KG1 (cell line): ENCODE data around the gene UBE2D1.

ENCODE experiments used
- DNase-seq: peaks from one replicate; lab custom pipeline; 2025; lab: John Stamatoyannopoulos, UW

Gene UBE2D1

GRCh38 chr10:58341422-58341821 lies 6.6 kb downstream of the UBE2D1 start:
- no peak for DNase-seq

DNA sequence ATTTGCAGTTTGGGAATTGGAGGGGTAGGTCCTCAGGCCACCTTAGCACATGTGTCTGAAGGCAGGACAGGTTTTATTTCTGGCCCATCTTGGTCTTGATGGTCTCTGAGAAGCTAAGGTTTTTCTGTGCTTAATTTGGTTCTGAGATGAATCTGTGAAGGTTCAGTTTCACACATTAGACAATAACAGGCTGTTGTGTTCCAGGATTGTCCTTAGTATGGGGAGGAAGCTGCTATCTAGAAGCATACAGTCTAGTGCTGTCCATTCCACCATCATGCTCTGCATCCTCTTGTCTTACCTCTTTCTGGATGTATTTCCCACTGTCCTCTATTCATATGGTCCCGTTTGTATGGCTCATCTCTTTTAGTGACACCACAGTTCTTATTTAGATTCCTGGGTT lies 7.1 kb downstream of the UBE2D1 start:
- no peak for DNase-seq

DNA sequence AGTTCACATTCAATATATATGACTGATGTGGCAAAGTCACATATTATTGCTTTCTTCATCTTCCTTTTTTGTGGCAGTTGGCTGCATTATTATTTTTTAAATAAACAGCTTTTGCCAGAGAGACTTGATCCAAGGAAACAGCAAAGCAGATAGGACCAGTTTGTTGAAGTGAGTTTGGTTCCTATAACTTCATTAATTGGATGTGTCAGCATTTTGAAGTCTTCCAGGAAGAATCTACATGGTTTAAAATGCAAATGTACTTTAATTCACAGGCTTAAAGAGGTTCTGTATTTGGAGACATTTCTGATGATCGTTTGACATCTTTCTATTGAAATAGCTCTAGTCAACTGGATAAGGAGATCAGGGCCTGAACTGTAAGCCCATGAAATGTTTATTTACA lies 13.2 kb downstream of the UBE2D1 start:
- DNase-seq: no peak

- no peak for DNase-seq
These were observed 13.8 kb downstream of the UBE2D1 start for GRCh38 chr10:58348571-58349033.

DNA sequence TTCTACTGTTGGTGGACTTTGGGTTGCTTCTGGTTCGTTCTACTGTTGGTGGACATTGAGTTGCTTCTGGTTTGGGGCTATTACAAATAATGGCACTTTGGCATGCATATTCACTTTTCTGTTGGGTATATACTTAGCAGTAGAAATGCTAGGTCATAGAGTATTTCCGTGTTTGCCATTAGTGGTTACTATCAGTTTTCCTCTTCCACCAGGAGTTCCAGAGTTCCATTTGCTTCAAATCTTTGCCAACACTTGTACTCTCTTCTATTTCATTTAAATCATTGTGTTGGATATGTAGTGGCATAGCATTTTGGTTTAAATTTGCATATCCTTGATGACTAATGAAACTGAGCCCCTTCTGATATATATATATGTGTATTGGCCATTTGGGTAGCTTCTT lies 15.2 kb downstream of the UBE2D1 start:
- DNase-seq: no peak

GRCh38 chr10:58350619-58351323 lies 16.0 kb downstream of the UBE2D1 start:
- DNase-seq: no peak

DNA sequence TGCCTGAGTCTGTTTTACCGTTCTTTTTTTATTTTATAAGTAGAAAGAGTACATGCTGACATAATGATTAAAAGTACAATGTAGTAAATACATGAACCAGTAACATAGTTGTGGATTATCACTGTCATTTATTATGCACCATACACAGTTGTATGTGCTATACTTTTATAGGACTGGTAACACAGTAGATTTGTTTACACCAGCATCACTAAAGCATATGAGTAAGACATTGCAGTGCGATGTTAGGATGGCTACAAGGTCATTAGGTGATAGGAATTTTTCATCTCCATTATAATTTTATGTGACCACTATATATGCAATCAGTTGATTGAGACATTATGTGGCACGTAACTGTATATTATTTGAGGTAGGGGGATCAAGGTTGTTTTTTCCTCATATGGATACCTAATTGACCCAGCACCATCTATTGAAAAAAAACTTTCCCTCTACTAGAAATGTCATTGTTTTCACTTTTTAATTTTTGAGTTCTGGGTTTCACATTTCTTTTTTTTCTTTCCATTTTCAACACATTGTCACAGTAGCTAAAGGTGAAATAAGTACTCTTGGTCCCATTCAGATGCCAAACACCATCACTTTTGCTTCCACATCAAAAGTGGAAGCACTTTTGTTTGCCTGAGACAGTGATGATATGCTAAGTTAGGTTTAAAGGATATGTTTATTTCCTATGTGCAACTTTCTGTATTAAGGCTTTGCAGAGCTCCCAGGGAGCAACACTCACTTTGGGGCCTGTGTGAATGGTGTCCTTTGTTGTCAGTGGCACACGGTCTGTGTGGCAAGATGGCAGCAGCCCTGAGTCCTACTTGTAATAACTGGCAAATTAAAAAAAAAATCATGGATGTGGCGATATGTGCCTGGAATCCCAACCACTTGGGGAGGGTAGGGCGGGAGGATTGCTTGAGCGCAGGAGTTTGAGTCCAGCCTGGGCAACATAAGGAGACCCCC lies 17.1 kb downstream of the UBE2D1 start:
- no peak for DNase-seq

DNA sequence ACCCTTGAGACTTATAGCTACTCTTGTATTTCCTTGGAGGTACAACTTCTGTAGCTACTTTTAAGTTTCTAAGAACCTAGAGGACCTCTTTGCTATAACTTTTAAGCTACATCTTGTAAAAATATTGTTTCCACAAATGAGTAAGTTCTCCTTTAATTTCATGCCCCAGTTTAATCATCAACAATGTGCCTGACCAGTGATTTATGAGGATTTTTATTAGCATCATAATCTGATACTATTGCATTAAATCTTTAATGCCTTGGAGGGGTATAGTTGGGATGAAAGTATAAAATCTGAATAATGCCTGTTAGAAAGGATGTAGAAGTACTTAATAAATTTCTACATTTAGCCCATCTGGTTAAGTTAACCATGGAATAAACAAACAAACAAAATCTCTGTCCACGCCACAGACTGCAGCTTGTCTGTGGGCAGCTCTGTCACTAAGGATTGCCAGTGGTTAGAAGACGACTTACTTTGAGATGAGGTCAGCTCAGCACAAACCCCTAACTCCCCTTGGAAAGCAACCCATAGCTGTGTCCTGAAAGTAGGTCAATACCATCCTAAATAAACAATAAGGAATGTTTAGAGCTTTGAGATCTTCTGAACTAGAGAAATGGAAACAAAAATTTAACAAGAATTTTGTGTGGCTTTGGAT lies 18.3 kb downstream of the UBE2D1 start:
- DNase-seq: no peak

DNA sequence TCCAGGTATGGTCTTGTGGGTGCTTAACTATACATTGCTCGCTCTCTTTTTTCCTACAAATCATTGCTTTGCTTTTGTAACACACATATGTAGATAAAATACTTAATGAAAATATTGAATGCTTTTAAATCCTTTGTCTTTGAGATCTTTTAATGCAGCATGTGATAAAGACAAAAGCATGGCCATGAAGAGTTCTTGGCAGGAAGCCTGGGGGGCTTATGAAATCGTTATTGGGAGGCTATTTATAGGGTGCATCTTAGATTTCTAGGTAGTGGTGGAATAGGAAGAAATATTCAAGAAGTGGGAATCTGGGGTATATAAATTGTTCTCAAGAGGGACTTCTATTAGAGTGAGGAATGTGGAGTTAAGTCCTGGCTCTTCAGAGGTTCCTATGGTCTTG lies 21.9 kb downstream of the UBE2D1 start:
- no peak for DNase-seq

DNA sequence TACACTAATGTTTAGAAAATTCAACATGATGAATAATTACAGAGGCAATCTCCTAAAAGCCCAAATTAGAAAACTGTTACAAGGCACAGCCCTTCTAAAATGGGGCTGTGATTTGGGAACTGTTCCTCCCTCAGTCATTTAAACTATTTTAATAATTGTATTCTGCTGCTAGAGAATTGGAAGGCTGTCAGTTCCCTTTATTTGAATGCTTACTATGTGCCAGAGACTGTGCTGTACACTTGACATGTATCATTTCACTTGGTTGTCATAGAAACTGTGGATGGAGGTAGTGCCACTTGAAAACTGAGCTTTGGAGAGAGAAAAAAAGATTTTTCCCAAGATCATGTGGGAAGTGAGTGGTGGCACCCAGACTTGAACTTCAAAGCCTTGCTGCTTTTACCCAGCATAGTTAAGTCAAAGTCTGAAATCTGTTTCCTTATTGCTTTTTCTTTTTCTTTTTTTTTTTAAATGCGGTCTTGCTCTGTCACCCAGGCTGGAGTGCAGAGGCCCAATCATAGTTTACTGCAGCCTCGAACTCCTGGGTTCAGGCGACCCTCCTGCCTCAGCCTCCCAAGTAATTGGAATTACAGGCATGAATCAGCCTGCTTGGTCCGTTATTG lies 23.6 kb downstream of the UBE2D1 start:
- no peak for DNase-seq

DNA sequence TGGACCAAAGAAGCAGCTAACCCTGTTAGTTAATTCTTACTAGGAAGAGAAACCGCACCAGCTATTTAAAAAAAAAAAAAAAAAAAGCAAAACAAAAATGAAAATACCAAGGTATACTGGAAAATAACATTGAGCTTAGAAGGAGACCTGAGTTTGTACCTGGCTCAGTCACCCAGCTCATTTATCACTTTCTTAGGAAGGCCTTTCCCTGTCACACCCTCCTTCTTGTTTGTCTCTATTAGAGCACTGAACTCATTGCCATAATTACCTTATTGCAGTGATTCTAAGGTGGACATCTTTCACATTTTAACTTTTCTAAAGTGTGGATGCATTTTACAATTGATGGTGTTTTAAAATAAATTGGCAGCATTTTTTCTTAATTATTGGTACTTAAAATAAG lies 24.1 kb downstream of the UBE2D1 start:
- no peak for DNase-seq

DNA sequence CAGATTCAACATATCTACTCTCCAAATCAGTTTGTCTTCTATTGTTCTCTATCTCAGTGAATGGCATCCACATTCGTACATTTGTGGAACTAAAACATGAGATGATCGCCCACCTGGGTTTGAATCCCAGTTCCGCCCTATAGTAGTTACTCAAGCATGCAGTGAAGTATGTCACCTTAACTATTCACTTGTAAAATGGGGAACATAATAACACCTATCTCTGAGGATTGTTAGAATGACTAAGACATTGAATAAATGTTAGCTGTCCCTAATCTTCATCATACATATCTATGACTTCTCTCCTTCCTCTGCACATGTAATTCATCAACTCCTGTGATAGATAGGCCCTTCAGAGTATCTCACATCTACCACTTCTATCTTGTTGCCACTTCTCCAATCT lies 24.7 kb downstream of the UBE2D1 start:
- DNase-seq: no peak

DNA sequence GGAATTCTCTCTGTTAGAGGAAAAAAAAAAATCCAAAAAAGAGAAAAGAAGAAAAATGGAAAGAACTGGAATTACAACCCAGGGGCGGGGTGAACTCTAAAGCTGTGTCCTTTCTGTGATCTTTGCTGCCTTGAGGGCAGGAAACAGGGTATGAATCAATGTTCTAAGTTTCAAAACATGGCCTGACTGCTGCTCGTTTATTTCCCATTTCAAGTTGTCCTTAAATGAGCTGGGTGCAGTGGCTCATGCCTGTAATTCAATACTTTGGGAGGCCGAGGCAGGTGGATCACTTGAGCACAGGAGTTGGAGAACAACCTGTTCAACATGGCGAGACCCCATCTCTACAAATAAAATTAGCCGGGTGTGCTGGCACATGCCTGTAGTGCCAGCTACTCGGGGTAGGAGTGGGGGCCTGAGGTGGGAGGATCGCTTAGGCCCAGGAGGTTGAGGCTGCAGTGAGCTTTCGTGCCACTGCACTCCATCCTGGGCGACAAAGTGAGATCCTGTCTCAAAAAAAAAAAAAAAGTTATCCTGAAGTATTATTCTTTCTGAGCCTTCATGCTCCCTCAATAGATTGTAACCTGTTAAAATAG lies 25.7 kb downstream of the UBE2D1 start:
- no peak for DNase-seq

- DNase-seq: no peak
These were observed 26.5 kb downstream of the UBE2D1 start for GRCh38 chr10:58361353-58361752.

GRCh38 chr10:58362027-58362789 lies 27.4 kb downstream of the UBE2D1 start:
- no peak for DNase-seq

GRCh38 chr10:58367069-58367468 lies 32.3 kb downstream of the UBE2D1 start:
- DNase-seq: no peak

DNA sequence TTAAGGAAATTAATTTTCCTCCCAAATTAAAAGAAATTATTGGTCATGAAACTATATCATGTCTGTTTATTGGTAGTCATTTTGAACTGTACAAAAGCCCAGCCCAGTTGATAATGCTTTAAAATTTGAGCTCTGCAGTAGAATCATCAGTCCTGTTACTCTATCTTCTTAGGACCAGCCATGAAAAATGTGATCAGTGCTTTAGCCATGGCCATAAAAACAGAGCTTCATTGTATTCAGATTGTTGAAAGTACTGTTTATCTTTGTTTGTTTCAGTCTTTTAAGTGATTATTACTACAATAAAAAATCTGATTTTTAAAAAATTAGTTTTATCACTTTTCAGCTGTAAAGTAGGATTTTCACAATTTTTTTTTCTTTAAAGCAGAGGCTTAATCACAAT lies 36.7 kb downstream of the UBE2D1 start:
- DNase-seq: no peak

- no peak for DNase-seq
These were observed 38.0 kb downstream of the UBE2D1 start for GRCh38 chr10:58372607-58373441.

DNA sequence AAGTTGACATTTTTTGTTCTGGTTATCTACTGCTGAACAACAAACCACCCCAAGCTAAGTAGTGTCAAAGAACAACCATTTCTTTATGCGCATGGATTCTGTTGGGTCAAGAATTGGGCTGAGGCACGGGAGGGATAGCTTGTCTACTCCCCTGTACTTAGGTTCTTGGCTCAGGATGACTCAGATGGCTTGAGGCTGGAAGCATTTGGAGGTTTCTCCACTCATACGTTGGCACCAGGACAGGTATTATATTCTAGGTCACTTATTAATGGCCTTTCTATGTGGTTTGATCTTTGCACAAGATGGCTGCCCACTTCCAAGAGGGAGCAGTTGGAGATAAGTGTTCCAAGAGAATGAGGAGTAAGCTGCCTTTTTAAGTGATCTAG lies 38.6 kb downstream of the UBE2D1 start:
- DNase-seq: no peak

DNA sequence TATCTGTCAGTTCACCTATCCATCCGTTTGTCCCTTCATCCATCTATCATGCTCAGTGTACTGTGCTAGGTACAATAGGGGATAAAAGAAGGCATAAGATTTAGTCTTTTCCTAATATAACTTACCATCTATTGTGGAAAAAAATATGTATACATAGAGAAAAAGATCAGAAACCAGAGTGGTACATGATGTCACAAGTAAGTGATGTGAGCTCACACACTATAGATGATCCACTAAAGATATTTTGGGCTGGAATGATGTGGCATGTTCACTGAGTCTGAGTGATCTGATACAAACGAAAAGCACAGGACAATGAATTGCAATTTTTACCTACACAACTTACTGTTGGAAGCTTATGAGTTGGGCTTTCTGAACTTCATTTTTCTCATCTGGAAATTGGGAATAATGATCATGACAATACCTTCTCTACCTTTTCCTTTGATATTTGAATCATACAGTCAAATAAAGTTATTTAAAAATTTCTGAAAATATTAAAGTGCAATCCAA lies 47.7 kb downstream of the UBE2D1 start:
- no peak for DNase-seq
